GM19467 (cell line): Measurements from ENCODE around the gene STT3B.
"Not testable (repeated sequence)": the region's sequence is repeated elsewhere in the genome, so short reads cannot be mapped to it uniquely, and the experiment has no call there.

Experiments
- ATAC-seq: cut with Tn5 transposase; IDR thresholded peaks from one replicate; pipeline ENCODE4 v1.9.1; 2021; ENCODE audit warnings: mild to moderate bottlenecking, moderate library complexity; ENCODE audit not compliant: unreplicated experiment

The STT3B gene

GRCh38 chr3:31532587-31533168 lies at the start of gene STT3B:
Gene STT3B (plus strand): TSS chr3:31532925. CDS start chr3:31532999, 74 bp downstream.
- ATAC-seq, result peak; percentile 47

GRCh38 chr3:31483776-31484175 lies 48.9 kb upstream of the STT3B start:
- ATAC-seq, result no peak

- no peak for ATAC-seq
These were observed 47.5 kb upstream of the STT3B start for GRCh38 chr3:31485196-31485595.

- no peak for ATAC-seq
These were observed 45.7 kb upstream of the STT3B start for GRCh38 chr3:31486865-31487533.

GRCh38 chr3:31488475-31489017 lies 44.2 kb upstream of the STT3B start:
- ATAC-seq, result no peak

- no peak for ATAC-seq
These were observed 42.2 kb upstream of the STT3B start for GRCh38 chr3:31490502-31490901.

GRCh38 chr3:31491660-31492059 lies 41.1 kb upstream of the STT3B start:
- ATAC-seq, result no peak

- no peak for ATAC-seq
These were observed 39.6 kb upstream of the STT3B start for GRCh38 chr3:31493149-31493548.

- no peak for ATAC-seq
These were observed 36.6 kb upstream of the STT3B start for GRCh38 chr3:31495971-31496665.

- ATAC-seq, result no peak
These were observed 33.9 kb upstream of the STT3B start for GRCh38 chr3:31498791-31499190.

- no peak for ATAC-seq
These were observed 33.4 kb upstream of the STT3B start for GRCh38 chr3:31499281-31499680.

- no peak for ATAC-seq
These were observed 29.9 kb upstream of the STT3B start for GRCh38 chr3:31502803-31503221.

- ATAC-seq, result no peak
These were observed 29.3 kb upstream of the STT3B start for GRCh38 chr3:31503456-31503855.

GRCh38 chr3:31504230-31504629 lies 28.5 kb upstream of the STT3B start:
- ATAC-seq, result no peak

- ATAC-seq, result no peak
These were observed 27.2 kb upstream of the STT3B start for GRCh38 chr3:31505371-31506048.

GRCh38 chr3:31506515-31506914 lies 26.2 kb upstream of the STT3B start:
- ATAC-seq, result not testable (repeated sequence)

- ATAC-seq, result no peak
These were observed 24.1 kb upstream of the STT3B start for GRCh38 chr3:31508452-31509146.

- no peak for ATAC-seq
These were observed 23.5 kb upstream of the STT3B start for GRCh38 chr3:31509147-31509728.

GRCh38 chr3:31514570-31514969 lies 18.2 kb upstream of the STT3B start:
- no peak for ATAC-seq
